ENCODE data around the gene UHRF1. TPM values are rescaled to one million over a fixed set of nuclear protein-coding genes. Genes with fewer than 3 reads are reported as not detected.
"Not testable (repeated sequence)": the region's sequence is repeated elsewhere in the genome, so short reads cannot be mapped to it uniquely, and the experiment has no call there.

UHRF1 gene
- total RNA-seq, 2 donors from 2014 or later = 3.8 to 5.3 TPM

GRCh38 chr19:4951656-4952055 is 42.4 kb downstream of the UHRF1 start:
- WGBS = 76% methylated on average over 11 of the region's 11 CpGs
- H3K4me1 ChIP-seq (replicated peaks) = no peaks in the 10 kb centered on the region
- no peak for DNase-seq (ENCODE audit: low spot score)
- no peaks in the 10 kb centered on the region for H3K9me3 ChIP-seq
- H3K27me3 ChIP-seq (replicated peaks; ENCODE audit: insufficient read depth) = no peaks in the 10 kb centered on the region
- no peaks in the 10 kb centered on the region for H3K36me3 ChIP-seq
- H3K4me3 ChIP-seq = no peak overlapping the region
- TF ChIP-seq POLR2A (IDR thresholded peaks at IDR 0.05) = no peak
- TF ChIP-seq, protein P1, sequence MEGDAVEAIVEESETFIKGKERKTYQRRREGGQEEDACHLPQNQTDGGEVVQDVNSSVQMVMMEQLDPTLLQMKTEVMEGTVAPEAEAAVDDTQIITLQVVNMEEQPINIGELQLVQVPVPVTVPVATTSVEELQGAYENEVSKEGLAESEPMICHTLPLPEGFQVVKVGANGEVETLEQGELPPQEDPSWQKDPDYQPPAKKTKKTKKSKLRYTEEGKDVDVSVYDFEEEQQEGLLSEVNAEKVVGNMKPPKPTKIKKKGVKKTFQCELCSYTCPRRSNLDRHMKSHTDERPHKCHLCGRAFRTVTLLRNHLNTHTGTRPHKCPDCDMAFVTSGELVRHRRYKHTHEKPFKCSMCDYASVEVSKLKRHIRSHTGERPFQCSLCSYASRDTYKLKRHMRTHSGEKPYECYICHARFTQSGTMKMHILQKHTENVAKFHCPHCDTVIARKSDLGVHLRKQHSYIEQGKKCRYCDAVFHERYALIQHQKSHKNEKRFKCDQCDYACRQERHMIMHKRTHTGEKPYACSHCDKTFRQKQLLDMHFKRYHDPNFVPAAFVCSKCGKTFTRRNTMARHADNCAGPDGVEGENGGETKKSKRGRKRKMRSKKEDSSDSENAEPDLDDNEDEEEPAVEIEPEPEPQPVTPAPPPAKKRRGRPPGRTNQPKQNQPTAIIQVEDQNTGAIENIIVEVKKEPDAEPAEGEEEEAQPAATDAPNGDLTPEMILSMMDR (IDR thresholded peaks at IDR 0.05) = no peak
- TF ChIP-seq POLR2AphosphoS5 (IDR thresholded peaks at IDR 0.05) = no peak
- intact Hi-C loops (cut with DNase I) = no loop called here
- no peak overlapping the region for H3K27ac ChIP-seq

- no peak overlapping the region for H3K27ac ChIP-seq
- no peak overlapping the region for H3K4me3 ChIP-seq
- H3K36me3 ChIP-seq = no peaks in the 10 kb centered on the region
- intact Hi-C loops (cut with DNase I) = no loop called here
- no peaks in the 10 kb centered on the region for H3K4me1 ChIP-seq (replicated peaks)
- H3K27me3 ChIP-seq (replicated peaks; ENCODE audit: insufficient read depth) = no peaks in the 10 kb centered on the region
- 90% methylated on average over 18 of the region's 18 CpGs for WGBS
- H3K9me3 ChIP-seq = no peaks in the 10 kb centered on the region
- TF ChIP-seq POLR2AphosphoS5 (IDR thresholded peaks at IDR 0.05) (no peak), POLR2A (IDR thresholded peaks at IDR 0.05) (no peak)
- TF ChIP-seq, protein P1 (IDR thresholded peaks at IDR 0.05) = no peak
- no peak for DNase-seq (ENCODE audit: low spot score)
These were observed 43.6 kb downstream of the UHRF1 start for GRCh38 chr19:4952945-4953344.

DNA sequence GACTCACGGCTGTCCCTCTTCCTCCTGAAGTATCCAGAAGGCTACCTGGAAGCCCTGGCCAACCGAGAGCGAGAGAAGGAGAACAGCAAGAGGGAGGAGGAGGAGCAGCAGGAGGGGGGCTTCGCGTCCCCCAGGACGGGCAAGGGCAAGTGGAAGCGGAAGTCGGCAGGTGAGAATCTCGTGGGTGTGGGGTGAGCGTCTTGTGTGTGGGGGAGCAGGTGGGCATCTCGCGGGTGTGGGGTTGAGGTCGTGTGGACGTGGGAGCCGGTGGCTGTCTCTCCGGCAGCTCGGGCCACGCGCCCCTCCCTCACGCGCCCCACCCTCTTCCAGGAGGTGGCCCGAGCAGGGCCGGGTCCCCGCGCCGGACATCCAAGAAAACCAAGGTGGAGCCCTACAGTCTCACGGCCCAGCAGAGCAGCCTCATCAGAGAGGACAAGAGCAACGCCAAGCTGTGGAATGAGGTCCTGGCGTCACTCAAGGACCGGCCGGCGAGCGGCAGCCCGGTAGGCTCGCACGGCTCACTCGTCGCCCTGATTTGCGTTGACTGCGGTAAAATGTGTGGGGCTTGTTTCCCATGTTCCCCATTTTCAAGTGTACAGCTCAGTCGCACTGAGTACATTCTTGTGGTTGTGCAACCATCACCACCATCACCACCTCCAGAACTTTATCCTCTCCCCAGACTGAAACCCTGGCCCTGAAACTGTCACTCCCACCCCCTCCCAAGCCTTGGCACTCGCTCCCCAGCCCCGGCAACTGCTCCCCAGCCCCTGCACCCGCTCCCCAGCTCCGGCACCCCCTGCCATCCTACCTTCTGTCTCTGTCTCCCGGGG is 45.2 kb downstream of the UHRF1 start:
- H3K4me1 ChIP-seq (replicated peaks); H3K4me3 ChIP-seq; H3K27me3 ChIP-seq (replicated peaks; ENCODE audit: insufficient read depth); H3K36me3 ChIP-seq; H3K9me3 ChIP-seq; intact Hi-C loops (cut with DNase I); DNase-seq (ENCODE audit: low spot score); H3K27ac ChIP-seq: not testable (repeated sequence)
- 89% methylated on average over 40 of the region's 46 CpGs for WGBS

DNA sequence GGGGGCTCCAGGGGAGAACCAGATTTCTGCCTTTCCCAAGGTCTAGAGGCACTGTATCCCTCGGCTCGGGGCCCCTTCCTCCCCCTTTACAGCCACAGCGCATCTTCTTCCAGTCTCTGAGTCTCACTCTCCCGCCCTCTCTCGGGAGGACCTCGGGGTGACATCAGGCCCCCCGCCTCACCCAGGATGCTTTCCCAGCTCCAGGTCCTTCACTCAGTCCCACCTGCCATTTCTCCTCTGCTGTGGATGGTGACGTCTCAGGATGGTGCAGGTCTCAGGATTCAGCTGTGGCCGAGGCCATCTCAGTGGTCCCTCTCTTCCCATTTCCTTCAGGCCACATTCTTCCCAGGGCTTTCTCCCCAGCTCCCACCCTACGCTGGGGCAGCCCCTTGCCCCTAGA is 46.0 kb downstream of the UHRF1 start:
- Histone ChIP-seq H3K4me1 (replicated peaks) (no peaks in the 10 kb centered on the region), H3K9me3 (no peaks in the 10 kb centered on the region), H3K27me3 (replicated peaks; ENCODE audit: insufficient read depth) (no peaks in the 10 kb centered on the region), H3K36me3 (no peaks in the 10 kb centered on the region), H3K27ac (no peak overlapping the region), H3K4me3 (no peak overlapping the region)
- DNase-seq (ENCODE audit: low spot score) = no peak
- intact Hi-C loops (cut with DNase I) = no loop called here
- 94% methylated on average over 10 of the region's 10 CpGs for WGBS
- no peak for TF ChIP-seq POLR2A (IDR thresholded peaks at IDR 0.05)
- TF ChIP-seq, protein P1 (IDR thresholded peaks at IDR 0.05) = no peak
- no peak for TF ChIP-seq POLR2AphosphoS5 (IDR thresholded peaks at IDR 0.05)

DNA sequence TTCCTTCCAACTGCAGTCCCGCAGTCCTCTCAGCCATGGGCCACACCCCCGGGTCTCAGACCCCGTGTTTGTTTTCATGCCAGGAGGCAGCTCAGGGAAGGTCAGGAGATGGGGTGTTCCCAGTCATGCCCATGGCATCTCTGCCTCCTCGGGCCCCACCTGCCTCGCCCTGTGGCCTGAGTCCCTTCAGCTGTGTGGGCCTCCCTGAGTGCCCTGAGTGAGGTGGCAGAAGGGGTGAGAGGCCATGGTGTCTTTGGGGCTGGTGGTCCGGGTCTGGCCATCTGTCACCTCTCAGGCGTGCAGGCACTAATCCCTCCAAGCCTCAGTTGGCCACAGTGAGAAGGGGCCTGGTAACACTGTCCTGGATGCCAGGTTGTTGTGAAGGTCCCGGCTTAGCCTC is 48.7 kb downstream of the UHRF1 start:
- intact Hi-C loops (cut with DNase I) = no loop called here
- TF ChIP-seq, protein P1 (IDR thresholded peaks at IDR 0.05) = no peak
- TF ChIP-seq POLR2AphosphoS5 (IDR thresholded peaks at IDR 0.05) (no peak), POLR2A (IDR thresholded peaks at IDR 0.05) (no peak)

More for the DNA sequence above, 48.7 kb downstream of the UHRF1 start:
- Histone ChIP-seq H3K4me1 (replicated peaks) (no peaks in the 10 kb centered on the region), H3K27me3 (replicated peaks; ENCODE audit: insufficient read depth) (no peaks in the 10 kb centered on the region), H3K27ac (no peak overlapping the region), H3K4me3 (no peak overlapping the region), H3K9me3 (no peaks in the 10 kb centered on the region), H3K36me3 (no peaks in the 10 kb centered on the region)
- DNase-seq (ENCODE audit: low spot score) = no peak
- 98% methylated on average over 7 of the region's 8 CpGs for WGBS

Data from prostate gland (tissue), 2 donors.